Karpas-422 (cell line): ENCODE results near the gene UGT2B10. TPM values are rescaled to one million over a fixed set of nuclear protein-coding genes. Genes with fewer than 3 reads are reported as not detected.
"Not testable (repeated sequence)": the region's sequence is repeated elsewhere in the genome, so short reads cannot be mapped to it uniquely, and the experiment has no call there.

ENCODE experiments used
- DNase-seq: peaks from one replicate; pipeline ENCODE4 v3.0.0-alpha.2; 2015
- H2AFZ ChIP-seq: fragments of 200-600 bp; sonication (generic); 2 replicates; pipeline ENCODE4 v1.6.1; 2014; ENCODE audit warnings: antibody characterized with exemption, low read length, mixed read lengths
- H3K27ac ChIP-seq: fragments of 200-600 bp; sonication (generic); 2 replicates; pipeline ENCODE4 v1.5.1; 2014; ENCODE audit warnings: mild to moderate bottlenecking, low read length, moderate library complexity
- H3K27me3 ChIP-seq: fragments of 200-600 bp; sonication (generic); 2 replicates; pipeline ENCODE4 v1.6.1; 2014; ENCODE audit warnings: low read length, mixed read lengths
- H3K36me3 ChIP-seq: fragments of 200-600 bp; sonication (generic); 2 replicates; pipeline ENCODE4 v1.6.1; 2014; ENCODE audit warnings: low read length, mixed read lengths; ENCODE audit not compliant: insufficient read depth
- H3K4me1 ChIP-seq: fragments of 200-600 bp; sonication (generic); 2 replicates; pipeline ENCODE4 v1.6.1; 2014; ENCODE audit warnings: mild to moderate bottlenecking, low read length, mixed read lengths
- H3K4me2 ChIP-seq: fragments of 200-600 bp; sonication (generic); 2 replicates; pipeline ENCODE4 v1.6.1; 2014; ENCODE audit warnings: low read length, low read depth, mild to moderate bottlenecking; ENCODE audit not compliant: poor library complexity, severe bottlenecking
- H3K4me3 ChIP-seq: fragments of 200-600 bp; sonication (generic); 2 replicates; pipeline ENCODE4 v1.5.1; 2014; ENCODE audit warnings: mild to moderate bottlenecking, antibody characterized with exemption, low read length, mixed read lengths
- H3K79me2 ChIP-seq: fragments of 200-600 bp; sonication (generic); 2 replicates; pipeline ENCODE4 v1.6.1; 2014; ENCODE audit warnings: mild to moderate bottlenecking, low read length, mixed read lengths
- H3K9ac ChIP-seq: fragments of 200-600 bp; sonication (generic); 2 replicates; pipeline ENCODE4 v1.6.0; 2014; ENCODE audit warnings: low read length
- H3K9me2 ChIP-seq: fragments of 200-600 bp; sonication (generic), shearing (Covaris generic); replicated peaks from 2 replicates; pipeline ENCODE4 v1.6.0; 2014; ENCODE audit warnings: mild to moderate bottlenecking, low read length, moderate library complexity; ENCODE audit not compliant: insufficient read depth
- H3K9me3 ChIP-seq: fragments of 300-700, 200-600 bp; sonication (generic); 2 replicates; pipeline ENCODE4 v1.6.1; 2014; ENCODE audit warnings: low read length, mixed read lengths
- H4K20me1 ChIP-seq: fragments of 200-600 bp; sonication (generic); 2 replicates; pipeline ENCODE4 v1.6.1; 2014; ENCODE audit warnings: mild to moderate bottlenecking, antibody characterized with exemption, low read length, low read depth; ENCODE audit not compliant: insufficient read depth
- total RNA-seq: library from RNA; depleted of rRNA; stranded (reverse); fragments of >200 nt; shearing (Covaris generic); gene quantifications from 2 replicates; pipeline ENCODE4 v1.2.3, GENCODE V29; 2014; ENCODE audit warnings: low replicate concordance; rRNA removed

Gene UGT2B10
- not detected in 2 replicates for total RNA-seq

- not testable (repeated sequence) for H3K27me3 ChIP-seq, H3K4me2 ChIP-seq, H3K79me2 ChIP-seq, H3K27ac ChIP-seq, H3K4me3 ChIP-seq, H3K4me1 ChIP-seq, DNase-seq, H3K9ac ChIP-seq, H3K9me3 ChIP-seq, H3K9me2 ChIP-seq, H4K20me1 ChIP-seq, H3K36me3 ChIP-seq, H2AFZ ChIP-seq
These were observed at the start of gene UGT2B10 for GRCh38 chr4:68815617-68816409. TSS of gene UGT2B10 (plus strand) at chr4:68815994. CDS start at chr4:68816020, 26 bp downstream.

GRCh38 chr4:68771836-68772235 lies 44.0 kb upstream of the UGT2B10 start:
- H2AFZ ChIP-seq, H3K4me3 ChIP-seq, H3K9me3 ChIP-seq, H3K4me1 ChIP-seq, H3K27me3 ChIP-seq, H3K27ac ChIP-seq, DNase-seq, H3K9ac ChIP-seq, H3K9me2 ChIP-seq, H3K79me2 ChIP-seq, H3K36me3 ChIP-seq, H4K20me1 ChIP-seq, H3K4me2 ChIP-seq: not testable (repeated sequence)

GRCh38 chr4:68773699-68774098 lies 42.1 kb upstream of the UGT2B10 start:
- Histone ChIP-seq H3K4me2 (no peak overlapping the region), H2AFZ (no peak overlapping the region), H3K9ac (no peak overlapping the region), H3K36me3 (no peaks in the 10 kb centered on the region), H3K27ac (no peak overlapping the region), H3K27me3 (no peaks in the 10 kb centered on the region), H3K9me2 (no peaks in the 10 kb centered on the region), H3K4me1 (no peaks in the 10 kb centered on the region), H3K9me3 (no peaks in the 10 kb centered on the region; the same call in 1 of the 2 replicates), H3K4me3 (no peak overlapping the region), H3K79me2 (no peaks in the 10 kb centered on the region), H4K20me1 (no peaks in the 10 kb centered on the region)
- no peak for DNase-seq

- Histone ChIP-seq H3K9me3 (peaks cover 20% of the 10 kb centered on the region), H3K4me2 (no peak overlapping the region), H3K9ac (no peak overlapping the region), H3K79me2 (no peaks in the 10 kb centered on the region), H3K27ac (no peak overlapping the region), H4K20me1 (no peaks in the 10 kb centered on the region), H2AFZ (no peak overlapping the region), H3K36me3 (no peaks in the 10 kb centered on the region), H3K27me3 (no peaks in the 10 kb centered on the region), H3K4me1 (no peaks in the 10 kb centered on the region), H3K9me2 (no peaks in the 10 kb centered on the region), H3K4me3 (no peak overlapping the region)
- no peak for DNase-seq
These were observed 35.6 kb upstream of the UGT2B10 start for GRCh38 chr4:68780232-68780631.

GRCh38 chr4:68797048-68797447 lies 18.7 kb upstream of the UGT2B10 start:
- Histone ChIP-seq H3K4me2 (no peak overlapping the region), H3K9me3 (no peaks in the 10 kb centered on the region; the same call in 1 of the 2 replicates), H3K27ac (no peak overlapping the region), H3K27me3 (no peaks in the 10 kb centered on the region), H3K9ac (no peak overlapping the region), H4K20me1 (no peaks in the 10 kb centered on the region), H3K9me2 (no peaks in the 10 kb centered on the region), H3K36me3 (no peaks in the 10 kb centered on the region), H3K4me3 (no peak overlapping the region), H3K4me1 (no peaks in the 10 kb centered on the region), H2AFZ (no peak overlapping the region), H3K79me2 (no peaks in the 10 kb centered on the region)
- no peak for DNase-seq

- Histone ChIP-seq H2AFZ (no peak overlapping the region), H3K79me2 (no peaks in the 10 kb centered on the region), H3K4me1 (no peaks in the 10 kb centered on the region), H3K9me2 (no peaks in the 10 kb centered on the region), H3K9me3 (no peaks in the 10 kb centered on the region), H4K20me1 (no peaks in the 10 kb centered on the region), H3K4me2 (no peak overlapping the region), H3K36me3 (no peaks in the 10 kb centered on the region), H3K9ac (no peak overlapping the region), H3K27ac (no peak overlapping the region), H3K4me3 (no peak overlapping the region), H3K27me3 (no peaks in the 10 kb centered on the region)
- DNase-seq = no peak
These were observed 18.2 kb upstream of the UGT2B10 start for GRCh38 chr4:68797618-68798017.

GRCh38 chr4:68803013-68803412 lies 12.8 kb upstream of the UGT2B10 start:
- no peak overlapping the region for H3K27ac ChIP-seq
- no peak for DNase-seq
- H3K9me2 ChIP-seq = no peaks in the 10 kb centered on the region
- no peaks in the 10 kb centered on the region for H3K4me1 ChIP-seq
- H3K4me2 ChIP-seq = no peak overlapping the region
- no peak overlapping the region for H3K4me3 ChIP-seq
- no peaks in the 10 kb centered on the region for H3K79me2 ChIP-seq
- H3K9me3 ChIP-seq = no peaks in the 10 kb centered on the region
- H3K9ac ChIP-seq = no peak overlapping the region
- no peak overlapping the region for H2AFZ ChIP-seq
- H4K20me1 ChIP-seq = no peaks in the 10 kb centered on the region
- H3K27me3 ChIP-seq = no peaks in the 10 kb centered on the region
- no peaks in the 10 kb centered on the region for H3K36me3 ChIP-seq

- Histone ChIP-seq H3K9ac (no peak overlapping the region), H3K4me2 (no peak overlapping the region), H3K9me2 (no peaks in the 10 kb centered on the region), H2AFZ (no peak overlapping the region), H4K20me1 (no peaks in the 10 kb centered on the region), H3K4me3 (no peak overlapping the region), H3K36me3 (no peaks in the 10 kb centered on the region), H3K79me2 (no peaks in the 10 kb centered on the region), H3K27me3 (no peaks in the 10 kb centered on the region), H3K27ac (no peak overlapping the region), H3K4me1 (no peaks in the 10 kb centered on the region), H3K9me3 (no peaks in the 10 kb centered on the region)
- DNase-seq = no peak
These were observed 7.7 kb upstream of the UGT2B10 start for GRCh38 chr4:68808060-68808459.
